MCF 10A (cell line): ENCODE measurements around the gene EPB41. TPM values are rescaled to one million over a fixed set of nuclear protein-coding genes. Genes with fewer than 3 reads are reported as not detected.
"Not testable (repeated sequence)": the region's sequence is repeated elsewhere in the genome, so short reads cannot be mapped to it uniquely, and the experiment has no call there.

Source experiments
- BruUV-seq: library from RNA; stranded (reverse); fragments of 400-500 nt; replicated peaks from 2 replicates; lab custom pipeline; 2021; lab: Mats Ljungman, UMichigan
- CTCF ChIA-PET: fragments of 300-600 bp; sonication (Branson Sonifier 250); formaldehyde crosslinking; extraction: SDS; loops from one replicate; lab custom pipeline; 2021; ENCODE audit warnings: antibody characterized with exemption, inconsistent platforms; lab: Yijun Ruan, JAX
- POLR2A ChIA-PET: fragments of 300-600, 350-650 bp; sonication (Branson Sonifier 250); formaldehyde crosslinking; extraction: SDS; loops from one replicate; lab custom pipeline; 2020; ENCODE audit warnings: antibody characterized with exemption, inconsistent platforms; lab: Yijun Ruan, JAX
- DNase-seq: peaks from one replicate; pipeline ENCODE4 v3.0.0-alpha.2; 2018; ENCODE audit not compliant: unreplicated experiment
- H3K27ac Mint-ChIP-seq: one replicate; pipeline ENCODE4 v1.8.0; 2022; ENCODE audit warnings: mild to moderate bottlenecking, low read depth, mixed read lengths; ENCODE audit not compliant: unreplicated experiment
- H3K27me3 Mint-ChIP-seq: one replicate; pipeline ENCODE4 v1.8.0; 2022; ENCODE audit warnings: mixed read lengths; ENCODE audit not compliant: insufficient read depth, unreplicated experiment
- H3K36me3 Mint-ChIP-seq: one replicate; pipeline ENCODE4 v1.8.0; 2022; ENCODE audit warnings: mild to moderate bottlenecking, moderate library complexity, mixed read lengths; ENCODE audit not compliant: insufficient read depth, unreplicated experiment
- H3K4me1 Mint-ChIP-seq: one replicate; pipeline ENCODE4 v1.8.0; 2022; ENCODE audit warnings: mixed read lengths; ENCODE audit not compliant: insufficient read depth, unreplicated experiment
- H3K4me3 Mint-ChIP-seq: one replicate; pipeline ENCODE4 v1.8.0; 2022; ENCODE audit warnings: mild to moderate bottlenecking, moderate library complexity, mixed read lengths; ENCODE audit not compliant: unreplicated experiment
- H3K9me3 Mint-ChIP-seq: one replicate; pipeline ENCODE4 v1.8.0; 2022; ENCODE audit warnings: mixed read lengths; ENCODE audit not compliant: unreplicated experiment
- intact Hi-C: fragments of 100-400 bp; cut with micrococcal nuclease; formaldehyde crosslinking; loops from 2 replicates; pipeline ENCODE4 v1.14.1; 2022
- total RNA-seq: library from RNA; stranded (reverse); gene quantifications from 2 replicates; pipeline ENCODE4 v1.2.3, GENCODE V29; 2022
- TF ChIP-seq, protein P1 (sequence below): fragments of 200-600 bp; IDR thresholded peaks from one replicate; pipeline ENCODE4 v1.8.0; 2022; ENCODE audit warnings: antibody characterized with exemption, mild to moderate bottlenecking; ENCODE audit not compliant: unreplicated experiment

EPB41 gene
- total RNA-seq, 1 experiment from 2014 or later, result 15.0 TPM

DNA sequence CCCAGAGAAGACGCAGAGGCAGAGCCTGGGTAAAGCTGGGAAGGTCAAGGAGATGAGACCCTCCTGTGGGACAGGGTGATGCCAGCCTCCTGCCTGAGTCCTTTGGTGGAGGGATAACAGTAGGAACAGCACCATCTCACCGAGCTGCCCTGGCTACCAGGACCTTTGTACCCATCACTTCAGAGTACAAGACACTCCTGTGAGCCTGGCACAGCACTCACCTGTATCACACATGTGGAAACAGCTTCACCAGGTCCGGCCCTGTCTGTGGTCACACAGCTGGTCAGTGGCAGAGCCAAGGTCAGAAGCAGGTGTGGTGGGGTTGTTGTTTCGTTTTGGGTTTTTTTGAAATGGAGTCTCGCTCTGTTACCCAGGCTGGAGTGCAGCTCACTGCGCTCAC, 214.4 kb downstream of the EPB41 start:
- H3K9me3 Mint-ChIP-seq, result no peaks in the 10 kb centered on the region
- CTCF ChIA-PET, result interaction anchor here (0.9 kb wide), 1 partner anchor 53 kb away, joined by 4 read pairs; the partner anchor contains the start of gene SRSF4
- DNase-seq, result no peak
- peaks cover 13% of the 10 kb centered on the region for H3K4me1 Mint-ChIP-seq
- TF ChIP-seq, protein P1, sequence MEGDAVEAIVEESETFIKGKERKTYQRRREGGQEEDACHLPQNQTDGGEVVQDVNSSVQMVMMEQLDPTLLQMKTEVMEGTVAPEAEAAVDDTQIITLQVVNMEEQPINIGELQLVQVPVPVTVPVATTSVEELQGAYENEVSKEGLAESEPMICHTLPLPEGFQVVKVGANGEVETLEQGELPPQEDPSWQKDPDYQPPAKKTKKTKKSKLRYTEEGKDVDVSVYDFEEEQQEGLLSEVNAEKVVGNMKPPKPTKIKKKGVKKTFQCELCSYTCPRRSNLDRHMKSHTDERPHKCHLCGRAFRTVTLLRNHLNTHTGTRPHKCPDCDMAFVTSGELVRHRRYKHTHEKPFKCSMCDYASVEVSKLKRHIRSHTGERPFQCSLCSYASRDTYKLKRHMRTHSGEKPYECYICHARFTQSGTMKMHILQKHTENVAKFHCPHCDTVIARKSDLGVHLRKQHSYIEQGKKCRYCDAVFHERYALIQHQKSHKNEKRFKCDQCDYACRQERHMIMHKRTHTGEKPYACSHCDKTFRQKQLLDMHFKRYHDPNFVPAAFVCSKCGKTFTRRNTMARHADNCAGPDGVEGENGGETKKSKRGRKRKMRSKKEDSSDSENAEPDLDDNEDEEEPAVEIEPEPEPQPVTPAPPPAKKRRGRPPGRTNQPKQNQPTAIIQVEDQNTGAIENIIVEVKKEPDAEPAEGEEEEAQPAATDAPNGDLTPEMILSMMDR, result no peak
- H3K27ac Mint-ChIP-seq, result no peak overlapping the region
- intact Hi-C loops, result no loop called here
- POLR2A ChIA-PET, result no interaction called here
- H3K4me3 Mint-ChIP-seq, result no peak overlapping the region
- peaks cover 14% of the 10 kb centered on the region for H3K27me3 Mint-ChIP-seq
- no TSS peak for BruUV-seq
- H3K36me3 Mint-ChIP-seq, result no peaks in the 10 kb centered on the region

DNA sequence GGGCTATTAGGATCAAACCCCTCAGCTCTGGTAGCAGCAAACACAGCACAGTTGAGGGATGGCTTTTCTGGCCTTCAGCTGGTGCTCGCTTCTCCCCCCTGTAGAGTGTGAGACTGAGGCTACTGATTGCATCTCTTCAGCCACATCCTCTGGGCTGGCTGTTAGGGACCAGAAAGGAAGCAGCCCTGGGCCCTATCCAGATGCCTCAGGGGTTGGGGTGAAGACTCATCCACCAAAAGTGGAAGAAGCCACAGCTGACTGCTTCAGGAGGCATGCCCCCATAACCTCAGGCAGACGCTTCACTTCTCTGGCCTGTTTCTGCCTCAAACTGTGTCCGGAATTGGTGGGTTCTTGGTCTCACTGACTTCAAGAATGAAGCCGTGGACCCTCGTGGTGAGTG, 215.5 kb downstream of the EPB41 start:
- intact Hi-C loops, result no loop called here
- no TSS peak for BruUV-seq
- DNase-seq, result no peak

DNA sequence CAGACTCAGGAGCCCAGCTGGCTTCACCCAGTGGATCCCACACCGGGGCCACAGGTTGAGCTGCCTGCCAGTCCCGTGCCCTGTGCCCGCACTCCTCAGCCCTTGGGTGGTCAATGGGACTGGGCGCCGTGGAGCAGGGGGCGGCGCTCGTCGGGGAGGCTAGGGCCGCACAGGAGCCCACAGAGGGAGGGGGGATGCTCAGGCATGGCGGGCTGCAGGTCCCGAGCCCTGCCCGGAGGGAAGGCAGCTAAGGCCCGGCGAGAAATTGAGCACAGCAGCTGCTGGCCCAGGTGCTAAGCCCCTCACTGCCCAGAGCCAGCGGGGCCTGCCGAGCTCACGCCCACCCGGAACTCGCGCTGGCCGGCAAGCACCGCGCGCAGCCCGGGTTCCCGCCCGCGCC, 216.7 kb downstream of the EPB41 start:
- H3K9me3 Mint-ChIP-seq, H3K4me1 Mint-ChIP-seq, H3K4me3 Mint-ChIP-seq, H3K27me3 Mint-ChIP-seq, BruUV-seq, POLR2A ChIA-PET, H3K36me3 Mint-ChIP-seq, intact Hi-C loops, H3K27ac Mint-ChIP-seq, DNase-seq: not testable (repeated sequence)
- CTCF ChIA-PET, result interaction anchor here (0.7 kb wide), 1 partner anchor 19 kb away, joined by 5 read pairs; no protein-coding TSS in a partner anchor

More for the DNA sequence above, 215.5 kb downstream of the EPB41 start:
- Mint-ChIP-seq H3K27ac (no peak overlapping the region), H3K4me3 (no peak overlapping the region), H3K36me3 (no peaks in the 10 kb centered on the region), H3K27me3 (peaks cover 14% of the 10 kb centered on the region), H3K9me3 (no peaks in the 10 kb centered on the region), H3K4me1 (peaks cover 15% of the 10 kb centered on the region)
- TF ChIP-seq, protein P1, result no peak
- POLR2A ChIA-PET, result interaction anchor here (0.6 kb wide), 1 partner anchor 313 kb away, joined by 3 read pairs; no protein-coding TSS in a partner anchor
- CTCF ChIA-PET, result interaction anchor here (0.6 kb wide), 1 partner anchor 409 kb away, joined by 3 read pairs; no protein-coding TSS in a partner anchor

DNA sequence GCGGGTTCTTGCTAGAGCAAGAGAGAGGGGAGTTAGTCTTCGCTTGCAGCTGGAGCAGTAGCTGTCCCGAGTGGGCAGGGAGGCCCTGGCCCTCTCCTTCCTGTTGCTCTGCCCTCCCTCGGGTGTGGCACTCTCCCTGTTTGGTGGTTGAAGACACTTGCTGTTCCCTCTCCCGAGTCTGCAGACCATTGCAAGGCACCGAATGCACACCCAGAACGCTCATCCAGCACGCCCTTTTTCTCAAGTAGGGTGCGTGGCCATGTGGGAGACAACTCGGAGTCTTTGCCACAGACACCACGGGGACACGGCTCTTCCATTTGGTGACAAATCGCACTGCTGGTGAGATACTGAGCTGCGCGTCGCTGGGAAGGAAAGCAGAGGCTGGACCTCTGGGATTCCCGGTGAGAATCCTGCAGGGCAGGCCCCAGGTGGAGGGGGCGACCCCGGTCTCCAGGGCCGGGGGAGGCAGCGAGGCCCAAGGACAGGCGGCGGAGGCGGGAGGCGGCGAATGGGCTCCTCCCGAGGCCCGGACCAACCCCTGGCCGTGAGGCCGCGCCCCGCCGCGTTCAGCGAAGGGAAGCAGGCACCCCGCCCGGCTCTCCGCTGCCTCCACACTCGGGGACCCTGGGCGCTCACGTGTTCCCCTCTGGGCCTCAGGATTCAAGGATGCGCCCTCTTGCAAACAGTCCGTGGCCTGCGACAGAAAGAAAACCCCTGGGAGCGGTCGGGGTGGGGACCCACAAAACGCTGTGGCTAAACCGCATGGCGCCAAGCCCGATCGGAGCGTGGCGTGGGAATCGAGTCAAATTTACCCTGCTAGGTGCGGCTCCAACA, 219.7 kb downstream of the EPB41 start:
- intact Hi-C loops, result no loop called here
- Mint-ChIP-seq H3K36me3 (no peaks in the 10 kb centered on the region), H3K4me1 (peaks cover 8% of the 10 kb centered on the region), H3K27ac (no peak overlapping the region), H3K9me3 (no peaks in the 10 kb centered on the region), H3K27me3 (no peaks in the 10 kb centered on the region), H3K4me3 (no peak overlapping the region)
- BruUV-seq, result no TSS peak
- TF ChIP-seq, protein P1, result no peak
- POLR2A ChIA-PET, result no interaction called here
- CTCF ChIA-PET, result interaction anchor here (0.6 kb wide), 1 partner anchor 101 kb away, joined by 3 read pairs; no protein-coding TSS in a partner anchor
- DNase-seq, result no peak
